ENCODE results near the gene GPR171.

GPR171 gene

GRCh38 chr3:151171145-151171757, 31.8 kb downstream of the GPR171 start:
- DNase-seq: peak; percentile 53

- DNase-seq: peak; percentile 30
Measured at GRCh38 chr3:151169948-151170679, 32.9 kb downstream of the GPR171 start.

- DNase-seq: no peak
Measured at GRCh38 chr3:151169262-151169947, 33.6 kb downstream of the GPR171 start.

GRCh38 chr3:151168269-151169094, 34.5 kb downstream of the GPR171 start:
- peak; percentile 81 for DNase-seq

- DNase-seq: no peak
Measured at GRCh38 chr3:151166161-151166560, 36.9 kb downstream of the GPR171 start.

GRCh38 chr3:151165226-151165625, 37.8 kb downstream of the GPR171 start:
- DNase-seq: no peak

GRCh38 chr3:151159806-151160205, 43.2 kb downstream of the GPR171 start:
- no peak for DNase-seq

GRCh38 chr3:151156618-151157216, 46.3 kb downstream of the GPR171 start:
- DNase-seq: peak; percentile 67

- DNase-seq: no peak
Measured at GRCh38 chr3:151155409-151156128, 47.4 kb downstream of the GPR171 start.

GRCh38 chr3:151154566-151154965, 48.5 kb downstream of the GPR171 start:
- no peak for DNase-seq

- DNase-seq: no peak
Measured at GRCh38 chr3:151152455-151153079, 50.4 kb downstream of the GPR171 start.

Data from CD4-positive, alpha-beta T cell treated with Interleukin-10 for 1 hour (primary cell).